ENCODE data around the gene C5orf63.

- TF ChIP-seq POLR2A (IDR thresholded peaks at IDR 0.05) (no peak), CTCF (IDR thresholded peaks at IDR 0.05) (no peak)
Observed at GRCh38 chr5:127094161-127094814, 21.0 kb upstream of the C5orf63 start.

All from right lobe of liver (tissue), 4 donors.